Type B pancreatic cell (in vitro differentiated cells): Measurements from ENCODE around the gene RETSAT. TPM values are rescaled to one million over a fixed set of nuclear protein-coding genes. Genes with fewer than 3 reads are reported as not detected.

ENCODE experiments used
- DNase-seq: peaks from one replicate; pipeline ENCODE4 v3.0.0; 2021; ENCODE audit warnings: mixed read lengths; ENCODE audit not compliant: unreplicated experiment; ENCODE audit errors: extremely low spot score
- H3K27ac Mint-ChIP-seq: 2 replicates; pipeline ENCODE4 v1.8.0; 2021; ENCODE audit warnings: mild to moderate bottlenecking, mixed read lengths
- H3K27me3 Mint-ChIP-seq: 2 replicates; pipeline ENCODE4 v1.8.0; 2021; ENCODE audit warnings: mixed read lengths
- H3K36me3 Mint-ChIP-seq: 2 replicates; pipeline ENCODE4 v1.8.0; 2021; ENCODE audit warnings: mixed read lengths
- H3K4me1 Mint-ChIP-seq: one replicate; pipeline ENCODE4 v1.8.0; 2021; ENCODE audit warnings: mixed read lengths; ENCODE audit not compliant: unreplicated experiment
- H3K4me3 Mint-ChIP-seq: 2 replicates; pipeline ENCODE4 v1.8.0; 2021; ENCODE audit warnings: mild to moderate bottlenecking, mixed read lengths
- H3K9me3 Mint-ChIP-seq: 2 replicates; pipeline ENCODE4 v1.8.0; 2021; ENCODE audit warnings: mixed read lengths
- long read RNA-seq: library from polyadenylated mRNA; unstranded; transcript quantifications from one replicate; pipeline ENCODE4 v2.0.0, GENCODE V29; 2020
- total RNA-seq: library from RNA; stranded (reverse); gene quantifications from 2 replicates; pipeline ENCODE4 v1.2.1, GENCODE V29; 2021; ENCODE audit warnings: low replicate concordance
- TF ChIP-seq, protein P1 (sequence below): fragments of 200-600 bp; sonication (generic); conservative IDR thresholded peaks from 2 replicates; pipeline ENCODE4 v1.5.0; 2021; ENCODE audit warnings: antibody characterized with exemption, mild to moderate bottlenecking

Gene RETSAT
- 31.3 and 39.8 TPM in 2 replicates for total RNA-seq
- long read RNA-seq, transcript RETSAT-201 (11 exons, 3,100 nt) = major isoform, 34 of 49 reads
- long read RNA-seq, partial matches to known transcripts = 7 of 49 reads
- long read RNA-seq, other reads (novel, unspliced or antisense) = 8 of 49 reads

GRCh38 chr2:85354286-85355072, at the start of gene RETSAT, which contains the start of gene ELMOD3:
Gene RETSAT (minus strand): TSS chr2:85354528. CDS start chr2:85354507, 21 bp downstream.
Gene ELMOD3 (plus strand): TSS chr2:85354769. CDS start chr2:85357199, 2,430 bp downstream.
- DNase-seq = peak; percentile 96
- peaks cover 29% of the 10 kb centered on the region for H3K4me1 Mint-ChIP-seq
- H3K9me3 Mint-ChIP-seq = no peaks in the 10 kb centered on the region
- no peaks in the 10 kb centered on the region for H3K27me3 Mint-ChIP-seq
- TF ChIP-seq, protein P1, sequence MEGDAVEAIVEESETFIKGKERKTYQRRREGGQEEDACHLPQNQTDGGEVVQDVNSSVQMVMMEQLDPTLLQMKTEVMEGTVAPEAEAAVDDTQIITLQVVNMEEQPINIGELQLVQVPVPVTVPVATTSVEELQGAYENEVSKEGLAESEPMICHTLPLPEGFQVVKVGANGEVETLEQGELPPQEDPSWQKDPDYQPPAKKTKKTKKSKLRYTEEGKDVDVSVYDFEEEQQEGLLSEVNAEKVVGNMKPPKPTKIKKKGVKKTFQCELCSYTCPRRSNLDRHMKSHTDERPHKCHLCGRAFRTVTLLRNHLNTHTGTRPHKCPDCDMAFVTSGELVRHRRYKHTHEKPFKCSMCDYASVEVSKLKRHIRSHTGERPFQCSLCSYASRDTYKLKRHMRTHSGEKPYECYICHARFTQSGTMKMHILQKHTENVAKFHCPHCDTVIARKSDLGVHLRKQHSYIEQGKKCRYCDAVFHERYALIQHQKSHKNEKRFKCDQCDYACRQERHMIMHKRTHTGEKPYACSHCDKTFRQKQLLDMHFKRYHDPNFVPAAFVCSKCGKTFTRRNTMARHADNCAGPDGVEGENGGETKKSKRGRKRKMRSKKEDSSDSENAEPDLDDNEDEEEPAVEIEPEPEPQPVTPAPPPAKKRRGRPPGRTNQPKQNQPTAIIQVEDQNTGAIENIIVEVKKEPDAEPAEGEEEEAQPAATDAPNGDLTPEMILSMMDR = no peak
- peak within 1 kb of the TSS; percentile 100 for H3K4me3 Mint-ChIP-seq
- H3K27ac Mint-ChIP-seq = peak within 1 kb of the TSS; percentile 94
- H3K36me3 Mint-ChIP-seq = peaks cover 8% of the 10 kb centered on the region

DNA sequence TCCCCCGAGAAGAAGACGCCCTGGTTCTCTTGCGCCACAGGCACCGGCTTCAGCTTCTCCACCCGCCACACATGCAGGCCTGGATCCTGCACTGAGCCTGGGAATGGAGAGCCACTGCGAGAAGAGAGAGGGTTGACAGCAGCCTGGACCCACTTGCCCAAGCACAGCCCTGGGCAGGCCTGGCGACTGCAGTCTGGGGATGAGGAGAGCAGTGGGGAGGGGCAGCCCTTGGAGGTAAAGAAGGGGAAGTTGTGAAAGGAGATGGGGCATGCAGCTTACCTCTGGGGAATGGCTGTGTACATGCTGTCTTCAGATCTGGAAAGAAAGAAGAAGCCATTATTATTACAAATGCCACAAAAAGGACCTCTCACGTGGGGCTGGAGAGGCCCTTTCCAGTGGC, 47.5 kb upstream of the RETSAT start:
- Mint-ChIP-seq H3K27me3 (no peaks in the 10 kb centered on the region), H3K4me3 (no peak overlapping the region), H3K27ac (no peak overlapping the region), H3K9me3 (peaks cover 5% of the 10 kb centered on the region), H3K4me1 (peaks cover 14% of the 10 kb centered on the region), H3K36me3 (peaks cover 6% of the 10 kb centered on the region)
- TF ChIP-seq, protein P1 = no peak
- DNase-seq = no peak

DNA sequence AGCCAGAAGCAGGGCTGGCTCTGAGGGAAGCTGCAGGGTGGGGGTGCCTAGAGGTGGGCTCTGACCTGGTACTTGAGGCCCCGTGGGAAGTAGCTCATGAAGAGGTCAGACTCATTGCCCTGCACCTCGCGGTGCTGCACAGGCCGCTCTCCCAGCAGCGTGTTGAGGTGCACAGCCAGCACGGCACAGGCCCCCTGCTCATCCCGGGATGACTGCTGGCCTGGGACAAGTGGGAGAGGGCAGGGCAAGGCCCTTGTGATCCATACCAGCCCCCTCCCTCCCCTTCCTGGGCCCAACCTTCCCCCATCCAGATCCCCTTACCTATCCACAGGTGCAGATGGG, 47.1 kb upstream of the RETSAT start:
- H3K4me1 Mint-ChIP-seq = peaks cover 18% of the 10 kb centered on the region
- peaks cover 6% of the 10 kb centered on the region for H3K36me3 Mint-ChIP-seq
- no peak overlapping the region for H3K27ac Mint-ChIP-seq
- H3K27me3 Mint-ChIP-seq = no peaks in the 10 kb centered on the region
- TF ChIP-seq, protein P1 = no peak
- no peak overlapping the region for H3K4me3 Mint-ChIP-seq
- DNase-seq = no peak
- H3K9me3 Mint-ChIP-seq = peaks cover 5% of the 10 kb centered on the region

- Mint-ChIP-seq H3K27ac (peak overlapping the region; percentile 39), H3K36me3 (peaks cover 6% of the 10 kb centered on the region), H3K9me3 (peaks cover 5% of the 10 kb centered on the region), H3K4me3 (no peak overlapping the region), H3K27me3 (no peaks in the 10 kb centered on the region), H3K4me1 (peaks cover 21% of the 10 kb centered on the region)
- TF ChIP-seq, protein P1 = no peak
- no peak for DNase-seq
These were observed 46.5 kb upstream of the RETSAT start for GRCh38 chr2:85400541-85401463.

DNA sequence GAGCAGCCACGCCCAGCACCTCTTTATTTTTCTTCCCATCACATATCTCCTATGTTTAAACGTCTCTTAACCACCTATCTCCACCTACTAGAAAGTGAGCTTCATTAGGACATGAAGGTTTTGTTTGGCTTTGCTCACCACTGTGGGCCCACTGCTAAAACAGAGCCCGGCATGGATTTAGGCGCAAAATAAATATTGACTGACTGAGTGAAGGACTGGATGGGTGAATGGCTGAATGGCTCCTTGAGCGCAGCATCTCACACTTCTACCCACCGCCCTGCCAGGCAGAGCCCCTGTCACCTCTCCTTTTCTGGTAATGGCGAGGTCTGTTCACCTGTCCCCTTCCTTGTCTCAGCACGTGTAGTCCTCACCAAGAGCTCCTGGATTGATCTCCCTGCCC, 45.7 kb upstream of the RETSAT start:
- Mint-ChIP-seq H3K4me1 (peaks cover 13% of the 10 kb centered on the region), H3K27ac (peak overlapping the region; percentile 39), H3K9me3 (peaks cover 2% of the 10 kb centered on the region), H3K4me3 (no peak overlapping the region), H3K36me3 (peaks cover 6% of the 10 kb centered on the region), H3K27me3 (no peaks in the 10 kb centered on the region)
- TF ChIP-seq, protein P1 = no peak
- DNase-seq = no peak
